ENCODE measurements around the gene CSNK1A1L.
"Not testable (repeated sequence)": the region's sequence is repeated elsewhere in the genome, so short reads cannot be mapped to it uniquely, and the experiment has no call there.

Gene CSNK1A1L

GRCh38 chr13:37102896-37103295 is 2.6 kb downstream of the CSNK1A1L start:
- DNase-seq = no peak

DNA sequence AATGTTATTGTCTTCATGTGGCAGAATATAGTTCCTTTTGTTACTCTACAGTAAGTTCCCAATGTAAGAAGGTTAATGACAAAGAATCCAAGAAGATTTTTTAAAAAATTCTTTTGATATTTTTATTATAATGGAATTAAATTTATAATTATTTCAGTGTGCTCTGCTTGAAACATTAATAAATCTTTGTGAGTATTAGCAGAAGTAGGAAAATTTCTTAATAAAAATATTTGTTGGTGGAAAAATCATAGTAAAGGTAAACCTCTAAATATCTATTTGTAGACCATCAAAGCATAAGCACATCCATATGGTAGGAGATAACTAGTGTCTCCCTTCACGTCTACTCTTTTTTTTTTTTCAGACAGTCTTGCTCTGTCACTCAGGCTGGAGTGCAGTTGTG is 4.3 kb downstream of the CSNK1A1L start:
- DNase-seq = no peak

- DNase-seq = no peak
Measured at GRCh38 chr13:37100731-37101130, 4.7 kb downstream of the CSNK1A1L start.

DNA sequence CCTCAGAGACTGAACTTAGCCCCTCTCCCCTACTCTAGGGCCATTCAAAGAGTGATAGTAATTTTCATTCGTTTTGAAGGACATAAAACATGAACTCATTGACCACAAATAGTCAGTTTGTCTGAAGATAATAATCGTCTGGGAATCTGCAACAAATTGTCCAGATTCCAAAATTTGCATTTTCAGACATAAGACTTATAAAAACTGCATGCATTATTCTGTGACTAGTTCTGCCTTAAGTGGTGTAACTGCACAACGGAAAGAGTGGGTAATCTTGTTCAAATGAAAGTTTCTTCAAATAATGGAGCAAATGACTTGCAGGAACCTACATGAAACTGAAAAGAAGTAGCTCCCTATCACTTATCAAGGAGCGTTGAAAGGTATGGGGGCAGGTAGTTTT is 8.4 kb downstream of the CSNK1A1L start:
- no peak for DNase-seq

GRCh38 chr13:37094840-37095239 is 10.6 kb downstream of the CSNK1A1L start:
- no peak for DNase-seq

- no peak for DNase-seq
Measured at GRCh38 chr13:37094099-37094498, 11.4 kb downstream of the CSNK1A1L start.

DNA sequence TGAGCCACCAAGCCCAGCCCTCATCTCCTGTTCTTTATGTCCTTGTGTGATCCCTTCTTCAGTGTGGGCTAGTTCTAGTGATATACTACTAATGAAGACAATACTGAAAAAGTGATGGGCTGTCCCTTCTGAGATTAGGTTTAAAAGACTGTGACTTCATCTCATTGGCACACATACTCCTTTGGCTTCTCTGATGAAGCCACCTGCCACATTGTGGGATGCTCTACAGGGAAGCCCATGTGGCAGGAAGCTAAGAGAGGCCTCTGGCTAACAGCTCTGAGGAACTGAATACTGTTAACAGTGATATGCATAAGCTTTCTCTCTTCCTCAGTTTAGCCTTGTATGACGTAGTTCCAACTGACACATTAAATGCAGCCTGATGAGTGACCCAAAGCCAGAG is 13.6 kb downstream of the CSNK1A1L start:
- DNase-seq = no peak

- no peak for DNase-seq
Measured at GRCh38 chr13:37090912-37091311, 14.6 kb downstream of the CSNK1A1L start.

- no peak for DNase-seq
Measured at GRCh38 chr13:37089495-37089894, 16.0 kb downstream of the CSNK1A1L start.

DNA sequence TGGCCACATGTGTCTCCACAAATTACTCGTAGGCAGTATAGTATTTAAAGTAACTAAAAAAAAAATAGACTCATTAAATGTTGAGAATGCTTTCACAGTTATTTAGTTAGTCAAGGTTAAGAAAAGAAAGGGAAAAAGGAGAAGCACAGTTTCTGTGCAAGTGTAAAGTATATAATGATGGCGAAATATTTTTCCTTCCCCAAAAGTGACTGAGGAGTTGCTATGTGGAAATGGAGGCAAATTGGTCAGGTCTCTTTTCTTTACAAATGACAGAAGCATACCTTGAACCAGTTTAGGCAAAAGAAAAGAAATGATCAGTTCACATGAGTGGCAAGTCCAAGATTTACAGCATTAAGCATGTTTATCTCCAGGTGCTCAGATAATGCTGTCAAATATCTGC is 18.0 kb downstream of the CSNK1A1L start:
- DNase-seq = no peak

GRCh38 chr13:37085606-37086005 is 19.9 kb downstream of the CSNK1A1L start:
- DNase-seq = no peak

GRCh38 chr13:37076818-37077217 is 28.6 kb downstream of the CSNK1A1L start:
- DNase-seq = no peak

DNA sequence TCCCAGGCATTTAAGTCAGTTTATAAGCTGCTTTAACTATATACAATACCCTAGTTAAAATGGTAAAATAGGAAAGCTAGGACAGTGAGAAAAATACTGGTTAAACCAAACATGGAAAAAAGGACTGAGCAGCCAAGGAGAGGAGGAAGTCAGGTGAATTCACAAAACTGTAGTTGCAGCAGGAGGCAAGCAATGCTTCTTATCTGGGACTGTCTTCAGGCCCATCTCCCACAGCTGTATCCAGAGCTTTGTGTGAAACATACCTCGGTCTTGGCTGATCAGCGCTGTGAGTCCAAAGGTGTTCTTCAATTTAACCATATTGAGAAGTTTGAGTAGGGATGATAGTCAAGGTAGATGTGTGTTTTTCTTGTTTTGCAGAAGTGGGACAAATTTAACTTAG is 30.3 kb downstream of the CSNK1A1L start:
- no peak for DNase-seq

DNA sequence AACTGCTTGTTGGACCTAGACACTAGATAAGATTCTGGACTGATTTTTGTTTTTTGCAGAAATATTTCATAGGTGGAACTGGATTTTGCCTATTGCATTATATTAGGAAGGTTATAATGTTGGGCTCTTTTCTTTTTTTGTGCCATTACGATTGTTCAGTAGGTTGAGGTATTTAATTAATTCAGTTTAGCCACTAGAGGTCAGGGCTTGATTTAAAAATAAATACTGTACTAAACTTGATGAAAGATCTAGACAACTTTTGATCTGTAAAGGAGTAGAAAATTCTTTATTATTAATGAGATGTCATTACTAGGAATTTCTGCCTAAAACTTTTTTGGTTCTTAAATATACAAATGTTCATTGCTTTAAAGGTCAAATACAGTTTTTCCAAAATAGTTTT is 30.8 kb downstream of the CSNK1A1L start:
- peak; percentile 16 for DNase-seq

DNA sequence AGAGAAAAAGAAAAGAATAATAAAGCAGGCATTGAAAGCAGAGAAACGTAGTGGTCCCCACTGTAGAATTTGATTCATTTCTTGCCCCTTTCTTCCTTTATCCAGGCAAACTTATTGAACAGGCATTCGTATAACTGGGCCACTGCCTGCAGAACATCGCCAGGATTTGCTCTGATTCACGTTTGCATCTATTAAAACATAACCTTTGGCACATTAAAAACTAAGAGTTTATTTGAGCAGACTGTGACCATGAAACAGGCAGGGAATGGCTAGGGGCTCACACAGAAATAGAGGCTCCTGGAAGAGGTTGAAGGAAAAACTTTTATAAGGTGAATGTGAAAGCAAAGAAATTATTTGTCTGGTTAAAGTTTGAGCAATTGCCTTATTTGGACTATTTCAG is 33.4 kb downstream of the CSNK1A1L start:
- DNase-seq = no peak

- no peak for DNase-seq
Measured at GRCh38 chr13:37070956-37071355, 34.5 kb downstream of the CSNK1A1L start.

DNA sequence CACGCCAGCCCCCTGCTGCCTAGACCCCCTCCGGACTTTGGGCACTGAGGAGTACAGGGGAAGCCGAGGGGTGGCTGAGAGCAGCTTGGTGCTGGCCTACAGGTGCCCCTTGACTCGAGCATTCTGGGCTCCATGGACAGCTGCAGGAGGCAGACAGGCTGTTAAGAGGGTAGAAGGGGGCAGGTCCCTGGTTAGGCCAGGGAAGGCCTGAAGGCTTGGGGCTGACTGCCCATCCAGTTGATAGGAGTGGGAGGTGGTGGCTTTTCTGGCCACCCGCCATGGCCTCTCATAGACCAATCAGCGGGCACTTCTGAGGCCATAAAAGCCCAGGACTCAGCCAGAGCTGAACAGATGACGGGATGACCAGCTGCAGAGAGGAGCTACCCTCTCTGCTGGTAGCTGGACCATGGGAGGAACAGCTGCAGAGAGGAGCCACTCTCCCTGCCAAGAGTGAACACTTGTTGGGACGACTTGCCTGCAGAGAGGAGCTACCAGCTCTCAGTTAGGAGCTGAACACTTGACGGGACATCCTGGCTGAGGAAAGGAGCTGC is 35.2 kb downstream of the CSNK1A1L start:
- DNase-seq = no peak

DNA sequence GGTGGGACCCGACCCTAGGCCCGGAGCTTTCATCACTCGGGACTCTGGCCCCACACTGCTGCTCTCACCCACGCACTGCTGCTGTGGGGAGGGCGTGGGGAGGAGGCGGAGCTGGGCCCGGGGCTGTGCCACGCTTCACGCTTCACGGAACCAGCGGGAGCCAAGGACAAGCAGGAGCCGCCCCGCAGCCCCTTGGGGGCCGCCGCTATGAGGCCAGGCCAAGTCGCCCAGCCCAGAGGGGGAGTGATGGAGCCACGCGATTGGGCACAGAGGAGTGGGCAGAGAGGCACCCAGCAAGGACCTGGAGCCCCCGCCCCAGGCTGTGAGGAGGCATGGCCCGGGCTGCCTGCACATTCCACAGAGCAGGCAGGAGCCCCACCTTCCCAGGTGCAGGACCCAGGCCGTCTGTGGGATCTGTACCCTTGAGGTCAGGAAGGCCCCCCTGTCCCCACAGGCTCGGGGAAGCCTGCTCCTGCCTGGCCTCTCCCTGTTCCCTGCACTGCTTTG is 35.8 kb downstream of the CSNK1A1L start:
- DNase-seq = no peak

GRCh38 chr13:37068962-37069361 is 36.5 kb downstream of the CSNK1A1L start:
- DNase-seq = no peak

DNA sequence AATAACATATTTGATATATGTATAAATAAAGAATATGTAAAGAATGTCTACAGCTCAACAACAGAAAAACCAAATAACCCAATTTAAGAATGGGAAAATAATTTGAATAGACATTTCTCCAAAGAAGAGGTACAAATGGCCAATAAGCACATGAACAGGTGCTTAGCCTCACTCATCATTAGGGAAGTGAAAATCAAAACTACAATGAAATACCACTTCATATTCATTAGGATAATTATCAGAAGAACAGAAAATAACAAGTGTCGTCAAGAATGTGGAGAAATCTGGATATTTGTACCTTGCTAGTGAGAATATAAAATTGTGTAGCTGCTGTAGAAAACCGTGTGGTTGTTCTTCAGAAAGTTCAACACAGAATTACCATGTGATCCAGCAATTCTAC is 37.6 kb downstream of the CSNK1A1L start:
- no peak for DNase-seq

- DNase-seq = no peak
Measured at GRCh38 chr13:37065890-37066526, 39.5 kb downstream of the CSNK1A1L start.

DNA sequence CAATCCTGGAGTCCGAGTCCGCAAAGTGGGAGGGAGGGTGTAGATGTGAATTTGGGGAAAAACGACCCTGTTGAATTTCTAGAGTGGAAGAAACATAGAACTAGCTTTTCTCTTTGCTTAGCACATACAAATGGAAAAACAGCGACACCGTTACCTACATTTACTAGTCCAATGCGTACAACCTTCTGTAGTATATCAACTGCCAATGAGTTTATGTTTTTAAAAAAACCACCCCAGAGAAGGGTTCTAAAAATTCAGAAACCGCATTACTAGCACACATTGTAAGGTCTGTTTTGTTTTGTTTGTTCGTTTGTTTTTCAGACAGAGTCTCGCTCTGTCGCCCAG is 45.6 kb downstream of the CSNK1A1L start:
- DNase-seq = no peak

GRCh38 chr13:37058910-37059847 is 46.3 kb downstream of the CSNK1A1L start, which contains the start of gene SUPT20H:
Gene SUPT20H (minus strand): TSS chr13:37059688. CDS start chr13:37051490, 8,198 bp downstream.
- peak; percentile 93 for DNase-seq

GRCh38 chr13:37056228-37056627 is 49.2 kb downstream of the CSNK1A1L start:
- not testable (repeated sequence) for DNase-seq
